ENCODE data around the gene PRR7.

The PRR7 gene

DNA sequence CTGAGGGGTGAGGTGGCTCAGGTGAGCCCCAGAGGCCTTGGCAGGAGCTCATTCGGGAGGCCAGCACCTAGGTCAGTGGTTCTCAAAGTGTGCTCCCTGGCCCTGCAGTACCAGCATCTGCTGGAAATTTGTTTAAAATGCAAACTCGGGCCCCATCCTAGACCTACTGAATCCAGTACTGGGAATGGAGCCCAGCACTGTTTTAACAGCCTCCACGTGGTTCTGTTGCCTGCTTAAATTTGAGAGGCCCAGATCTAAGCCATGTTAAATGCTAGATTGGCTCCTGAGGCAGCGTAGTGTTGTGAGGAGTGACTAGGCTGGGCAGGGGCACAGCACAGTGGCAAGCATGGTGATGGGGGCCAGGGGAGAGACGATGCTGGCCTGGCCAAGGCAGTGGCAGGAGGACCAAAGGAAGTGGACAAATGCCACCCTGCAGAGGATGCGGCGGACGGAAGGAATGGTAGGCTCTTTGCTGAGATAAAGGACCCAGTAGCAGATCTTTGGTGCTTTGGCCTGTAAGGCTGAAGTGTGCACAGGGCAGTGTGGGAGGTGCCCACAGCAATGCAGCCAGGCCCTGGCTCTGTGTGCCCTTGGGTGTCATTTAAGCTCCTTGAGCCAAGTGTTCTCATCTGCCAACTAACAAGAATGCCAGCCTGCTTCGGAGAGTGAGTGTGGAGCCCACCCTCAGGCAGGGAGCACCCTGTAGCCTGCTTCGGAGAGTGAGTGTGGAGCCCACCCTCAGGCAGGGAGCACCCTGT, 4.2 kb downstream of the PRR7 start:
- Histone ChIP-seq H2AFZ (ENCODE audit: low read length) (no peak overlapping the region), H3K4me1 (ENCODE audit: low read length) (peaks cover 10% of the 10 kb centered on the region), H3F3A (ENCODE audit: insufficient read depth, low read length) (peaks cover 13% of the 10 kb centered on the region), H3K79me2 (ENCODE audit: low read length) (no peaks in the 10 kb centered on the region; the same call in 1 of the 2 replicates), H3K4me3 (ENCODE audit: low read length) (no peak overlapping the region), H3K27me3 (replicated peaks; ENCODE audit: insufficient read depth, low read length) (no peaks in the 10 kb centered on the region), H3K27ac (ENCODE audit: low read length) (no peak overlapping the region), H3K9me3 (replicated peaks; ENCODE audit: insufficient read depth, low read length) (no peaks in the 10 kb centered on the region), H3K36me3 (replicated peaks; ENCODE audit: insufficient read depth, low read length) (no peaks in the 10 kb centered on the region), H3K4me2 (ENCODE audit: low read depth, low read length) (no peak overlapping the region), H3K9me2 (replicated peaks; ENCODE audit: insufficient read depth, low read length) (no peaks in the 10 kb centered on the region), H4K20me1 (ENCODE audit: insufficient read depth, low read length) (no peaks in the 10 kb centered on the region), H3K9ac (ENCODE audit: low read length) (no peak overlapping the region)
- no peak for DNase-seq
- TF ChIP-seq EZH2phosphoT487 (IDR thresholded peaks at IDR 0.05; ENCODE audit: low read length) (no peak), EZH2 (optimal IDR thresholded peaks at IDR 0.05; ENCODE audit: low read depth, low read length) (no peak)
- TF ChIP-seq, protein P1, sequence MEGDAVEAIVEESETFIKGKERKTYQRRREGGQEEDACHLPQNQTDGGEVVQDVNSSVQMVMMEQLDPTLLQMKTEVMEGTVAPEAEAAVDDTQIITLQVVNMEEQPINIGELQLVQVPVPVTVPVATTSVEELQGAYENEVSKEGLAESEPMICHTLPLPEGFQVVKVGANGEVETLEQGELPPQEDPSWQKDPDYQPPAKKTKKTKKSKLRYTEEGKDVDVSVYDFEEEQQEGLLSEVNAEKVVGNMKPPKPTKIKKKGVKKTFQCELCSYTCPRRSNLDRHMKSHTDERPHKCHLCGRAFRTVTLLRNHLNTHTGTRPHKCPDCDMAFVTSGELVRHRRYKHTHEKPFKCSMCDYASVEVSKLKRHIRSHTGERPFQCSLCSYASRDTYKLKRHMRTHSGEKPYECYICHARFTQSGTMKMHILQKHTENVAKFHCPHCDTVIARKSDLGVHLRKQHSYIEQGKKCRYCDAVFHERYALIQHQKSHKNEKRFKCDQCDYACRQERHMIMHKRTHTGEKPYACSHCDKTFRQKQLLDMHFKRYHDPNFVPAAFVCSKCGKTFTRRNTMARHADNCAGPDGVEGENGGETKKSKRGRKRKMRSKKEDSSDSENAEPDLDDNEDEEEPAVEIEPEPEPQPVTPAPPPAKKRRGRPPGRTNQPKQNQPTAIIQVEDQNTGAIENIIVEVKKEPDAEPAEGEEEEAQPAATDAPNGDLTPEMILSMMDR (IDR thresholded peaks at IDR 0.05; ENCODE audit: low read length) = no peak

DNA sequence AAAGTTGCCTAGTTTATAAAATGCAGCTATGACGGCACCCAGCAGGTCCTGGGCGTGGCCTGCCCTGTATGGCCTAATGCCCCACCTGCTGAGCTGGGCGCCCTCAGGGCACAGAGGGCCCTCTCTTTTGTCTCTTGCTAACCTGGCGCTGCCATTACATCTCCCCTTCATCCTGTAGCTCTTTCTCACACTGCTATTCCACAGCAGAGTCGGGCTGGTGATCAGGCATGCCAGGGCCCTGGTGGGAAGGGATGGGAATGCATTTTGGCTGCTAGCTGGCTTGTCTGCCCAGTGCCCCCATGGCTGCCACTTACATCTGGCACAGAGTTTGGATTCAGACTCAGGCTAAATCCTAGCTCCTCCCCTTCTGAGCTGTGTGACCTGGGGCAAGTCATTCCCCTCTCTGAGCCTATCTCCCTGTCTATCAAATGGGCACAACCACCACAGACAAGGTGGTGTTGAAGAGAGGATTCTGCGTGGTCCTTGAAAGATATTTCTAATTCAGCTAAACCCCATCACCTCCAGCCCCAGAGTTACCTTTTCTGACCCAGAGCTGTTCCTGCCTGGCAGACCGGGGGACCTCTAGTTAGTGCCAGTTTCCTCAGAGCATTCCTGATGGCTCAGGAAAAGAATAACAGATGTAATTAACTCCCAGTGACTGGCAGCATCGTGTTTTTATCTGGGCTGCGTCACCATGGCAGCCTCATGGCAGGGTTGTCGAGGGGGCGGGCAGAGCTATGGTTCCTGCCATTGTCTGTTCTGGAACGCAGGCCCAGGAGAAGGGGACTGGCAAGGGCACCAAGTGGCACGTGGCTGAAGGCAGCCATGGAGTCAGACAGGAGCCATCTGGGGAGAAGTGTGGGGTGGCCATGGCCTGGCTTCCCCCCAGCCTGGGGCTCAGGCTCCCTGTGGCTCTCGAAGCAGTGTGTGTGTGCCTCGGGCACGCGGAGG, 6.3 kb downstream of the PRR7 start:
- Histone ChIP-seq H4K20me1 (ENCODE audit: insufficient read depth, low read length) (no peaks in the 10 kb centered on the region), H3K36me3 (replicated peaks; ENCODE audit: insufficient read depth, low read length) (no peaks in the 10 kb centered on the region), H3K27me3 (replicated peaks; ENCODE audit: insufficient read depth, low read length) (no peaks in the 10 kb centered on the region), H3K9me3 (replicated peaks; ENCODE audit: insufficient read depth, low read length) (no peaks in the 10 kb centered on the region), H2AFZ (ENCODE audit: low read length) (no peak overlapping the region), H3K4me2 (ENCODE audit: low read depth, low read length) (no peak overlapping the region), H3K27ac (ENCODE audit: low read length) (no peak overlapping the region), H3K9me2 (replicated peaks; ENCODE audit: insufficient read depth, low read length) (no peaks in the 10 kb centered on the region), H3K4me1 (ENCODE audit: low read length) (peaks cover 17% of the 10 kb centered on the region), H3K4me3 (ENCODE audit: low read length) (no peak overlapping the region), H3F3A (ENCODE audit: insufficient read depth, low read length) (peaks cover 15% of the 10 kb centered on the region), H3K79me2 (ENCODE audit: low read length) (no peaks in the 10 kb centered on the region; the same call in 1 of the 2 replicates), H3K9ac (ENCODE audit: low read length) (no peak overlapping the region)
- no peak for DNase-seq
- TF ChIP-seq EZH2 (optimal IDR thresholded peaks at IDR 0.05; ENCODE audit: low read depth, low read length) (no peak), EZH2phosphoT487 (IDR thresholded peaks at IDR 0.05; ENCODE audit: low read length) (no peak)
- TF ChIP-seq, protein P1 (IDR thresholded peaks at IDR 0.05; ENCODE audit: low read length) = no peak

DNA sequence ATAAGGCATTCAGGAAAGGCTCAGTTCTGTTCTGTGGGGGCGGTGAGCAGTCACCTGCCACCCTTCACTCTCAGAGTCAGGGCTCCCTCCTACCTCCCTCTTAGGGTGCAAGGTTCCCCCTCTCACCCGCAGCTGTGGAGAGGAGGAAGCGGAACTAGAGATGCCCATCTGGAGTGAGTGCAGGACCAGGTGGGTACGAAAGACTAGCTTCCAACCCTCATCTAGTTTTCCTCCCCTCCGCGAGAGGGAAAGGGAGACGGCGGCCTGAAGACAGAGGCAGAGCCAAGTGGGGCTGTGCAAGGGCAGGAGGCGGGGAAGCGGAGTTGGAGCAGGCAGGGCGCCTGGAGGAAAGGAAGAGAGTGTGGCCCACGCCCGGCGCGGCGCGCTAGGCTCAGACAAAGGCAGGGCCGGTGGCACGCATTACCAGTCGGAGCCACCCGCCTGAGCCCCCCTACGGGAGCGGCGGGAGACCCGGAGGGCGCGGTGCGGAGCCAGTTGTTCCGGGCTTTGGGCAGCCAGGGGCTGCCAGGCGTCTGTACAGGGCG, 7.3 kb downstream of the PRR7 start:
- Histone ChIP-seq H3K4me1 (ENCODE audit: low read length) (peaks cover 17% of the 10 kb centered on the region), H3K79me2 (ENCODE audit: low read length) (no peaks in the 10 kb centered on the region; the same call in 1 of the 2 replicates), H2AFZ (ENCODE audit: low read length) (no peak overlapping the region), H3K9me3 (replicated peaks; ENCODE audit: insufficient read depth, low read length) (no peaks in the 10 kb centered on the region), H3K27ac (ENCODE audit: low read length) (no peak overlapping the region), H3F3A (ENCODE audit: insufficient read depth, low read length) (peaks cover 15% of the 10 kb centered on the region), H3K4me2 (ENCODE audit: low read depth, low read length) (peak overlapping the region; percentile 97), H4K20me1 (ENCODE audit: insufficient read depth, low read length) (no peaks in the 10 kb centered on the region), H3K27me3 (replicated peaks; ENCODE audit: insufficient read depth, low read length) (0 out of 2 replicates have a peak, but pooled peaks cover under 1% of the 10 kb centered on the region), H3K36me3 (replicated peaks; ENCODE audit: insufficient read depth, low read length) (no peaks in the 10 kb centered on the region), H3K9ac (ENCODE audit: low read length) (peak overlapping the region; percentile 43; the same call in 1 of the 2 replicates), H3K4me3 (ENCODE audit: low read length) (peak overlapping the region; percentile 76), H3K9me2 (replicated peaks; ENCODE audit: insufficient read depth, low read length) (no peaks in the 10 kb centered on the region)
- no peak for TF ChIP-seq EZH2 (optimal IDR thresholded peaks at IDR 0.05; ENCODE audit: low read depth, low read length)
- no peak for DNase-seq

All from MM.1S (cell line).